Measurements from ENCODE around the gene LCAT.

The LCAT gene

GRCh38 chr16:67909056-67909742 lies 34.7 kb downstream of the LCAT start:
- no peak for DNase-seq (ENCODE audit: low read depth)

DNA sequence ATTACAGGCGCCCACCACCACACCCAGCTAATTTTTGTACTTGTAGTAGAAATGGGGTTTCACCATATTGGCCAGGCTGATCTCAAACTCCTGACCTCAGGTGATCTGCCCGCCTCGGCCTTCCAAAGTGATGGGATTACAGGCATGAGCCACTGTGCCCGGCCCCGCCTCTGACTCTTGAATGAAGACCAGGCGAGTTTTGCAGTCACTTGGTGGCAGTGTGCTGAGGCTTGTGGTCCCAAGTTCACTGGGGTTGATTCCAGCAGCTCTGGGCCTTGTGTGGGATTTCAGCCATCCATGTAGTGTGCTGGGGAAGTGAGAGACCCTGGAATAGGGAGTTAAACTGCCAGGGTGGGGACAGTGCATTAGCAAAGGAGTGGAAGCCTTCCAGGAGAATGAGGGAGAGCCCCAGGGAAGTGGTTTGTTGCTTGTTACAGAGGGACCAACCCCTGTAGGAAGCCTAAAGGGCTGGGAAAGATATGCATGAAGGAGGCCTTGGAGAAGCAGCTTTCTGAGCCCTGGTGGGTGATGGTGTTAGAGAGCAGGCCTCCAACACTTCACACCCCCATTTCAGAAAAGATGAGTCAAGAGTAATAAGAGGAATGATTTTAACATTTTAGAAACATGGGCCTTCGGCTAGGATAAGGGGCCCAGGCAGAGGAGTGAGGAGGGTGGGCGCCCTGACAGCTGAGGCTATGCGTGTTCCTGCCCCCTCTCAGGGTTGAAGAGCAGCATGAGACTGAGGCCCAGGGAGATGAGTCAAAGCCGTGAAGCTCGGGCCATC lies 36.3 kb downstream of the LCAT start:
- no peak for DNase-seq (ENCODE audit: low read depth)

- DNase-seq (ENCODE audit: low read depth) = no peak
These were observed 41.1 kb downstream of the LCAT start for GRCh38 chr16:67902831-67903230.

DNA sequence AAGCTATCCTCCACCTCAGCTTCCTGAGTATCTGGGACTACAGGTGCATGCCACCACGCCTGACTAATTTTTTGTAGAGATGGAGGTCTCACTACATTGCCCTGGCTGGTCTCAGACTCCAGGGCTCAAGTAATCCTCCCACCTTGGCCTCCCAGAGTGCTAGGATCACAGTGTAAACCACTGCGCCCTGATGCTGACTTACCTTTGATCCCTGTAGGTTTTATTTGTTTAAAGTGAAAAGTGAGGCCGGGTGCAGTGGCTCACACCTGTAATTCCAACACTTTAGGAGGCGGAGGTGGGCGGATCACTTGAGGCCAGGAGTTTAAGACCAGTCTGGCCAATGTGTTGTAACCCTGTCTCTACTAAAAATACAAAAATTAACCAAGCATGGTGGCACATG lies 42.2 kb downstream of the LCAT start:
- no peak for DNase-seq (ENCODE audit: low read depth)

GRCh38 chr16:67897231-67897630 lies 46.7 kb downstream of the LCAT start:
- DNase-seq (ENCODE audit: low read depth) = peak; percentile 6

- peak; percentile 23 for DNase-seq (ENCODE audit: low read depth)
These were observed 50.0 kb downstream of the LCAT start for GRCh38 chr16:67893743-67894399.

GRCh38 chr16:67892899-67893742 lies 50.8 kb downstream of the LCAT start, which contains the start of gene PSKH1:
Gene PSKH1 (plus strand): TSS chr16:67893254. CDS start chr16:67908750, 15,496 bp downstream.
- DNase-seq (ENCODE audit: low read depth) = peak; percentile 96

GRCh38 chr16:67892375-67892774 lies 51.5 kb downstream of the LCAT start:
- no peak for DNase-seq (ENCODE audit: low read depth)

Data from EH (cell line).